ENCODE measurements around the gene SNX8. TPM values are rescaled to one million over a fixed set of nuclear protein-coding genes. Genes with fewer than 3 reads are reported as not detected.

SNX8 gene
- total and polyA plus RNA-seq, 4 donors = 8.7 to 20.8 (median 14.8) TPM

- TF ChIP-seq RAD21 (IDR thresholded peaks at IDR 0.05) = peak in 1 of 2 donors; percentile 8
- no peak for TF ChIP-seq REST (IDR thresholded peaks at IDR 0.05)
- peak in 1 of 2 donors; percentile 74 for TF ChIP-seq GABPA (IDR thresholded peaks at IDR 0.05 in 1 of 2, conservative IDR thresholded peaks at IDR 0.05 in 1 of 2)
- TF ChIP-seq ZBTB33 (IDR thresholded peaks at IDR 0.05) = peak; percentile 99
- Histone ChIP-seq H3K27me3 (ENCODE audit: control insufficient read depth in 4 of 4, insufficient read depth in 4 of 4, low read length in 3 of 4) (no peaks in the 10 kb centered on the region), H3K27ac (ENCODE audit: low read depth in 1 of 2, low read length in 2 of 2) (peak within 1 kb of the TSS in 1 of 2 donors; percentile 70), H3K36me3 (ENCODE audit: control insufficient read depth in 4 of 4, insufficient read depth in 3 of 4, low read depth in 1 of 4, low read length in 3 of 4) (peaks cover 2 to 34% (median 17%) of the 10 kb centered on the region in 4 donors), H3K9me3 (ENCODE audit: control insufficient read depth in 4 of 4, low read length in 3 of 4) (no peaks in the 10 kb centered on the region), H3K9ac (ENCODE audit: low read depth in 1 of 2, low read length in 2 of 2) (peak within 1 kb of the TSS; percentile 33 to 34), H3K4me1 (ENCODE audit: control insufficient read depth in 4 of 4, insufficient read depth in 4 of 4, low read length in 3 of 4) (peaks cover 0 to 17% (median 16%) of the 10 kb centered on the region in 4 donors), H3K4me3 (ENCODE audit: low read depth in 1 of 3, low read length in 3 of 3) (peak within 1 kb of the TSS; percentile 82 to 98 (median 86))
- DNase-seq (ENCODE audit: low spot score) = peak; percentile 89
- under 1% methylated on average over 63 of the region's 63 CpGs for WGBS
Measured at GRCh38 chr7:2232766-2233520, 81.3 kb downstream of the SNX8 start, which contains the start of gene MAD1L1. MAD1L1 (minus strand) TSS chr7:2232945; CDS start chr7:2230133, 2,812 bp downstream.

- Histone ChIP-seq H3K27ac (ENCODE audit: low read depth in 1 of 2, low read length in 2 of 2) (peak overlapping the region in 1 of 2 donors; percentile 70), H3K27me3 (ENCODE audit: control insufficient read depth in 4 of 4, insufficient read depth in 4 of 4, low read length in 3 of 4) (no peaks in the 10 kb centered on the region), H3K9me3 (ENCODE audit: control insufficient read depth in 4 of 4, low read length in 3 of 4) (no peaks in the 10 kb centered on the region), H3K36me3 (ENCODE audit: control insufficient read depth in 4 of 4, insufficient read depth in 3 of 4, low read depth in 1 of 4, low read length in 3 of 4) (peaks cover 4 to 36% (median 16%) of the 10 kb centered on the region in 4 donors), H3K4me1 (ENCODE audit: control insufficient read depth in 4 of 4, insufficient read depth in 4 of 4, low read length in 3 of 4) (peaks cover 0 to 17% (median 16%) of the 10 kb centered on the region in 4 donors), H3K4me3 (ENCODE audit: low read depth in 1 of 3, low read length in 3 of 3) (peak overlapping the region; percentile 82 to 98 (median 86)), H3K9ac (ENCODE audit: low read depth in 1 of 2, low read length in 2 of 2) (peak overlapping the region; percentile 33 to 34)
- WGBS = 2% methylated on average over 46 of the region's 46 CpGs
- TF ChIP-seq GABPA (IDR thresholded peaks at IDR 0.05 in 1 of 2, conservative IDR thresholded peaks at IDR 0.05 in 1 of 2) = no peak
- TF ChIP-seq RAD21 (IDR thresholded peaks at IDR 0.05) = no peak
- no peak for TF ChIP-seq FOXA2 (IDR thresholded peaks at IDR 0.05)
- no peak for TF ChIP-seq NR2F2 (IDR thresholded peaks at IDR 0.05)
- no peak for TF ChIP-seq ZBTB33 (IDR thresholded peaks at IDR 0.05)
- no peak for TF ChIP-seq CTCF (IDR thresholded peaks at IDR 0.05; ENCODE audit: low read depth, low read length, missing input control)
- no peak for TF ChIP-seq SP1 (IDR thresholded peaks at IDR 0.05)
- no peak for TF ChIP-seq HNF4G (IDR thresholded peaks at IDR 0.05)
- TF ChIP-seq EGR1 (IDR thresholded peaks at IDR 0.05; ENCODE audit: low read depth in 2 of 2) = no peak
- no peak for TF ChIP-seq HNF4A (conservative IDR thresholded peaks at IDR 0.05)
- no peak for TF ChIP-seq JUND (IDR thresholded peaks at IDR 0.05)
- TF ChIP-seq YY1 (IDR thresholded peaks at IDR 0.05) = no peak
- peak; percentile 47 for DNase-seq (ENCODE audit: low spot score)
Measured at GRCh38 chr7:2231992-2232765, 82.1 kb downstream of the SNX8 start.

Measured in liver (tissue), 9 donors.